SK-N-MC (cell line): Measurements from ENCODE around the gene LRRC23.
"Not testable (repeated sequence)": the region's sequence is repeated elsewhere in the genome, so short reads cannot be mapped to it uniquely, and the experiment has no call there.

Experiments used
- EZH2 ChIP-seq: fragments of 200-600 bp; sonication (generic); IDR thresholded peaks from one replicate; pipeline ENCODE4 v1.6.1; 2017; ENCODE audit warnings: antibody characterized with exemption
- FOXP2 ChIP-seq: optimal IDR thresholded peaks from 2 replicates; pipeline ENCODE3; 2011; ENCODE audit warnings: mild to moderate bottlenecking, moderate library complexity; ENCODE audit not compliant: insufficient read depth; ENCODE audit errors: extremely low read length, control extremely low read depth
- POLR2AphosphoS5 ChIP-seq: IDR thresholded peaks from 2 replicates; pipeline ENCODE4 v1.6.1; 2012; ENCODE audit warnings: mild to moderate bottlenecking, low read depth, low read length, borderline replicate concordance

DNA sequence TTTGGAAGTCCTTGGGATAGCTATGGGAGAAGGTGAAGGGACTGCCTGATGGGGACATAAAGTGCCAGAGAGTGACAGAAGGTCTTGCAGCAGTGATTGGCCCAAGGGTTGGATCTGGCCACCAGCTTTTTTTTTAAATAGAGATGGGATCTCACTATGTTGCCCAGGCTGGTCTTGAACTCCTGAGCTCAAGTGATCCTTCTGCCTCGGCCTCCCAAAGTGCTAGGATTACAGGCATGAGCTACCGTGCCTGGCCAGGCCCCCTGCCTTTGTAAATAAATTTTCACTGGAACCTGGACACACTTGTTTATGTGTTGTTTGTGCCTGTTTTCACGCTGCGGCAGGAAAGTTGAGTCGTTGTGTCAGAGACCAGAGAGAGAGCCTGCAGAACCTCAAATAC lies 39.3 kb upstream of the LRRC23 start:
- TF ChIP-seq EZH2, POLR2AphosphoS5, FOXP2: not testable (repeated sequence)
